Stimulated activated CD4-positive, alpha-beta T cell treated with anti-CD3 and anti-CD28 coated beads, Interleukin-1b, Interleukin-23, amount 100 ng/mL, for 24 hours (primary cell): ENCODE results near the gene NHERF1.

Experiments used
- DNase-seq, 4 experiments: peaks; one replicate each; pipeline ENCODE4 v3.0.0-alpha.2; 2020; ENCODE audit warnings: low read depth in 4 of 4, low spot score in 1 of 4

The NHERF1 gene

GRCh38 chr17:74748529-74749278, at the start of gene NHERF1:
Gene NHERF1 (plus strand): TSS chr17:74748628. CDS start chr17:74748847, 219 bp downstream.
- DNase-seq, result peak; percentile 83 to 93 (median 86)

GRCh38 chr17:74699236-74699635, 49.2 kb upstream of the NHERF1 start:
- DNase-seq, result no peak

DNA sequence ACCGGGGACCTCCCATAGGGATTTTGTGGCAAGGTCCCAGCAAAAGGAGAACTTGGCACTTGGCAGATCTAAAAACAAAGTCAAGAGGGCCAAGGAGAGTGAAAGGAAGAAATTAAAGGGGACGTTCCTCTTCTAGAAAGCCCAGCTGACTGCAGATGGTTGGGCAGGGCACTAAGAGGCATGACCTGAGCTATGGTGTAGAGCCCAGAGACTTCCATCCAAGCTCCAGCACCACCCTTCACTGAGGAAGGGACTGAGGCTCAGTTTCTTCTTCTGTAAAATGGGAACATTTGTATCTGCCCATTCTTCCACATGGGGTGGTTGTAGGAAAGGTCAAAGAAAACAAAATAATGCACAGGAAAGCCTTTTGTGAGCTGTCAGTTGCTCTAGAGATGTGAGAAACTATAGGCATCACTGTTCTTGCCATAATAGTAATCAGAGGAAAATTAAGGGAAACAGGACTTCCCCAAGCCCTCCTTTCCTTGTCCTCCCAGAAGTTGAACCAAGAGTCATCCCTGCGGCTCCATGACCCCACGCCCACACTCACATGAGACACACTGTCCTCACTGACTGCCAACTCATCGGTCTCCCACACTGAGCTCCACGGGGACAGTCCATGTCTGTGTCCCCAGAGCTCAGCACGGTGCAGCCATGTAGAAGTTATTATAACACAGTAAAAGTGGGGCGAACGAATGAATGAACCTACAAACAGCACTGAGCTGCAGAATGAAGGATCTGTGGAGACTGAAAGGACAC, 46.1 kb upstream of the NHERF1 start:
- DNase-seq, result no peak

DNA sequence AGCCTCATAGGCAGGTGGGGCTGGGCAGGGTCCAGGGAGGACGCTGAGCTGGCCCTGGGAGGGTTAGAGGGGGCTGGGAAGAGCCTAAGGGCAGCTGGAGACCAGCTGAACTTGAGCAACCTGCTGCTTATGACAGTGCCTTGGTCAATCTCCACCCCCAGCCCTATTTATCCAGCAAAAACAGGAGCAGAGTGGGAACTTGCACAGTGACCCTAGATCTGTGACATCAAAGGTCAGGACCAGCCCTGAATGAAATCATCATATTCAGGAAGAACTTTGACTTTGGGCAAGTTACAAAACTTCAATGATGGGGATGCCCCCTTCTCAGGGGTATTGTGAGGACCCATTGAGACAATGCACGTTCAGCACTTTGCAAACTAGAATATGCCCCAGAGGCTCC, 45.1 kb upstream of the NHERF1 start:
- DNase-seq, result no peak

GRCh38 chr17:74704544-74704943, 43.9 kb upstream of the NHERF1 start:
- DNase-seq, result no peak

DNA sequence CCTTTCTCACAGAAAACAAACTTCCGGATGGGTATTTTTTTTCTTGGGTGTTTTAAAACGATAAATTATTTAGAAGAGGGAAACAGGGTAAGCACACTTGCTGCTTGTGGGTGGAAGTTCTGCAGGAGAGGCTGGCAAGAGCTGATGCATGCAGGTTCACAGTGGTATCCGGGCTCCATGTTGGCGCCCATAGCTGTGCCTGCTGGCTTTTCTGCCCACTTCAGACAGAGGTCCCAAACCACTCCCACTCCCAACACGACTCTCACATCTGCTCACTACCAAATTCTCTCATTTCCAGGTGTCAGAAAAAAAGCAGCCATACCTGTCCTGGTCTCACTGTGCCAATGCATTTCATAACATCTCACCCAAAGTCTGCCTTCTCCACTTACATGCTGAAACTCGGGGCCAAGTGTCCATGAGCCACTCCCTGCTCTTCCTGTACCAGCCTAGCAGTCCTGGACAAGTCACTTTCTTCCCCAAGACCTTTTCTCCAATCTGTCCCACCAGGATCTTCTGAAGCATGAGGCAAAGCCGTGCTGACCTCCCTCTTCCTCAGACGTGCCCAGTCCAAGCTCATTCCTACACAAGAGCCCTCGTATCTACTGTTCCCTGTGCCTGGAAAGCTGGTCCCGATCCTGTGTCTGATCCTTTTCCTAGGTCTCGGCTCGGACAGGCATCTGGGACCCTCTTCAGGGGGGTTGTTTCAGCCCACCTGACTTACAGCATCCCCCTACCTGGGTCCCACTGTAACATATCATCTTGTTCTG, 37.2 kb upstream of the NHERF1 start:
- DNase-seq, result no peak

GRCh38 chr17:74712301-74712700, 36.1 kb upstream of the NHERF1 start:
- DNase-seq, result no peak

DNA sequence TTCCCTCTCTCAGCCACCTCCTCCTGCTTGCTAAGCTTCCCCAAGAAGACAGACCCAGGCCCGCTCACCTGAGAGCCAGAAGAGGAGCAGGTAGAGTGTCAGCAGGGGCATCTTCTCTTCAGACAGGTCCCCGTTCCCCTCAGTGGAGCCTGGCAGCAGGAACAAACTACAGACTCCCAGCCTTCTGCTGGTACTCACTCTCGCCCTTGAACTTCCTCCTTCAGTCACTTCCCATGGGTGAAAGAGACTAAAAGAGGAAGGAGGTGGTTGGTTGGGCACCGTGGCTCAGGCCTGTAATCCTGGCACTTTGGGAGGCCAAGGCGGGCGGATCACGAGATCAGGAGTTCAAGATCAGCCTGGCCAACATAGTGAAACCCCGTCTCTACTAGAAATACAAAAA, 35.7 kb upstream of the NHERF1 start, which contains the start of gene CD300LF:
CD300LF (minus strand) TSS at position 168 of the 400 bp plus-strand sequence; CDS start at position 111, 57 bp downstream.
- no peak for DNase-seq

- DNase-seq, result no peak
These were observed 35.2 kb upstream of the NHERF1 start for GRCh38 chr17:74713171-74713755.

GRCh38 chr17:74715144-74715543, 33.3 kb upstream of the NHERF1 start:
- no peak for DNase-seq

DNA sequence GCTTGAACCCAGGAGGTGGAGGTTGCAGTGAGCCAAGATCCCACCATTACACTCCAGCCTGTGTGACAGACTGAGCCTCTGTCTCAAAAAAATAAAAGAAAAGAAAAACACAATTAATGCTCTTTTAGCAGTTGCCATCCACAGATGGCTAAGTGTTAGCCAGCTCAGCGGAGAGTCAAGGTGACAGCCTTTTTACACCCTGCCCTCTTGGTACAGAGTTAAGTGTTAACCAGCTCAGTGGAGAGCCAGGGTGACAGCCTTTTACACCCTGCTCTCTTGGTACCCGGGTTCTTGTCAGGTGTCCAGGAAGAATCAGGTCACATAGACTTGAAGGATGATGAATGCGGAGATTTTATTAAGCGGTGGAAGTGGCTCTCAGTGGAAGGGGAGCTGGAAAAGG, 27.9 kb upstream of the NHERF1 start:
- DNase-seq, result no peak

DNA sequence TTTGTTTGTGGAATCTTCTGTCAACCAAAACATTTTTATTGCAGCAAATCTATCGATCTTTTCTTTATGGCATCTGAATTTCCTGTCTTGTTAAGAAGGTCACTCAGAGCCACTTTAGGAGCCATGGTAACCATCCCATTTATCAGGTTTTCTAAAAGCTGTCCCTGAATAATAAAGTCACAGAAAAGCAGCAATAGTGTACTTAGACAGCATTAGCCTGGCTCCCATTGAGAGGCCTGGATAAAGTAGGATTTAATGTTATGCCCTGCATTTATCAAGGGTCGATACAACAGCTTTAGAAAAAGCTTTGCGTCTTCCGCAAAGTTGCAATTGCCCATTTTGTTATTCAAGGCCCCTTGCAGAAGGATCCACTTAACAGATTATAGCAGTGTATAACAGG, 25.6 kb upstream of the NHERF1 start:
- no peak for DNase-seq

DNA sequence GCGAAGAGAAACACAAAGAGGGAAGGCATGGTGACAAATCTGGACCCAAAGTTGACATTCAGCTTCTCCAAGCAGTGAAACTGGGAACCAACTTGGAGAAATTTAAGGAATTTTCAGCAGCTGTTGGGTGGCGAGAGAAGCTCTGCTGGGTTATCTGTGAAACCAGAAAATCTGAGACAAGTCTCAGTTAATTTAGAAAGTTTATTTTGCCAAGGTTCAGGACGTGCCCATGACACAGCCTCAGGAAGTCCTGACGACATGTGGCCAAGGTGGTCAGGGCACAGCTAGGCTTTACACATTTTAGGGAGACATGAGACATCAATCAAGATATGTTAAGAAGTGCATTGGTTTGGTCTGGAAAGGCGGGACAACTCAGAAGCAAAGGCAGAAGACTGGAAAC, 24.5 kb upstream of the NHERF1 start:
- no peak for DNase-seq

DNA sequence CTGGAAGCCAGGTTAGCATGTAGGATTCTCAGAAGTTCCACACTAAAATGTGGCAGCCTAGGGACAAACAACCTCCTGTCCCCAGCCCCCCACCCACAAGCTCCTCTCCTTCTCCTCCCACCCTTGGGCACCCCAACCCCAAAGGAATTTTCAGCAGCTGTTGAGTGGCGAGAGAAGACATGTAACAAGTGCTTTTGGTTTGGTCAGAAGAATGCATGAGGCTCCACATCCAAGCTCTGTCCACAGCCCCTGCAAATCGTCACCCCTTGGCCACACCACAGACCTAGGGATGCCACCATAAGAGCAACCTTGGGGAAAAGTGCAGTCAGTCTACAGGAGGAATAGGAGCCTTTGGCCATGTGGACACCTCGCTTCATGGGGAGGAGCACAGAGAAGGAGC, 23.3 kb upstream of the NHERF1 start:
- DNase-seq, result no peak

- DNase-seq, result no peak
These were observed 20.3 kb upstream of the NHERF1 start for GRCh38 chr17:74728033-74728701.

DNA sequence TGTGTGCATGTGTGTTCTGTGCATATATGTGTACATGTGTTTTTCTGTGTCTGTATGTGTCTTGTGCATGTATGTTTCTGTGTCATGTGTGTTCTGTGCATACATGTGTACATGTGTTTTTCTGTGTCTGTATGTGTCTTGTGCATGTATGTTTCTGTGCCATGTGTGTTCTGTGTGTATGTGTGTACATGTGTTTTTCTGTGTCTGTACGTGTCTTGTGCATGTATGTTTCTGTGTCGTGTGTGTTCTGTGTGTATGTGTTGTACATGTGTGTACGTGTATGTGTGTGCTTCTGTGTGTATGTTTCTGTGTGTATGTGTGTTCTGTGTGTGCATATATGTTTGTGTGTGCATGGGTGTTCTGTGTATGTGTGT, 19.7 kb upstream of the NHERF1 start:
- no peak for DNase-seq

DNA sequence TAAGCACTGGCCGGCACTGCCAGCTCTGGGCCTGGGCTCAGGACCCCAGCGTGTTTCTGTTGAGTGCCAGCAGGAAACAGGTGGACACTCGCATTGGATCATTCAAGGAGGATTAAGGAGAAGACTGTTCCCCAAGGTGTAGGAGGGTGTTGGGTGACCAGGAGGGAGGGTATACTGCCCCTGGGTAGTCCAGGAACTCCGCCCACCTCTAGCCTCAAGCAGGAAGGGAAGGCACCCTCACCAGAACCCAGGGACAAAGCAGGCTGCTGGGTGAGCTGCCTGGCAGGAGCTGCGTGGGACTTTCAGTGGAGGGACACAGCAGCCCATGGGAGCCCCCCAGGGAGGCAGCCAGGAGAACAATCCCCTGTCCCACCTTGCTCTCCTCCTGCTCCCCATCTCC, 19.1 kb upstream of the NHERF1 start:
- DNase-seq, result no peak

DNA sequence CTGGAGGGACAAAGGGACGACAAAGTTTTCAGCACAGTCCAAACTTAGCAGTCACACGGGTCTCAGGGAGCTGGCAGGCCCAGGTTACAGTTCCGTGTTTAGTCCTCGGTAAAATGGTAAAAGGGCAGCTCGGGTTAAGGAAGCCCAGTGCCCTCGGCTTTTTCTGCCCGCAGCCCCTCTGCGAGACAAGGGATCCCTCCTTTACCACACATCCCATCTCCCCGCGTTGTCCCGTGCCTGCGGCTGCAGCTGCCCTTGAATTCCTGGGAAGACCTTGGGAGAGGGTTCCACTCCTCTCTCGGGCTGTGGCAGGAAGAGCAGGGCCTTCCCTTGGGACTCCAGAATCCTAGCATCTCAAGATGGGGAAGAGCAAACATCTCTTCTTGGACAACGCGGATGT, 18.6 kb upstream of the NHERF1 start:
- no peak for DNase-seq

DNA sequence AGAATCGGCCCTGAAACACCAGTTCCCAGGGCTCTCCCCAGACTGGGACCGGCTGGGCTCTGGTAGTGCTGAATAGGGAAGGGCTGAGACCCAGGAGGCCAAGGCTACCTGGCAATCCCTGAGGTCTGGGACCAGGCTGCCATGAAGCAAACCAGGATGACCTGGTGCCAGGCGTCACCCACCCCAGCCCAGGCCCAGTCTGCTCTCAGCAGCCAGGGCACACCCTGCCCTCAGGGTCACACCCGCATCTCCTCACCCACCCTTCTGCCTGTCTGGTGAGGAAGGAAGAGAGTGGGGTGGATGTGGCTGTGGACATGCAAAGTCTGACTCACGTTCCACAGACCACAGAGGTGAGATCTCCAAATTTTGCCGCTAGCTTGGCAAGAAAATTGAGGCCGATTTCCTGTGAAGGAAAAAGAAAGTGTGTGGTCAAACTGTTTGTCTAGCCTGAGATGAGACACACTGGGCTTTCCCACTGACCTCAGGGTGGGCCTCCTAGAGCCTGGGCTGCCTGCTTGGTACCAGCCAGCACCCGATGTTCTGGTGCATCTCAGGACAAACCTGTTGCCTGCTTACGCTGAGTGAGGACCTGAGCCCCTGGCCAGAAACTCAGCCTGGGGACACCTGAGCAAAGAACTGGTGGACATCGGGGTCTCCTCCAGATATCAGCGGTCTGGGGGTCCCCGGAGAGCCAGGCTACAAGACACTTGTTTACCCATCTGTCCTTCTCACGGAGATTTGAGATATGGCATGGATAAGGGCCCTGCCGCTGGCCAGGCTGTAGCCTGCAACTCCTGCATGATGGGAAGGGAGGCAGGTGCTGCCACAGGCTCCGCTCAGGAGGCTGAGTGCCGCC, 17.7 kb upstream of the NHERF1 start:
- DNase-seq, result no peak

GRCh38 chr17:74731347-74731605, 17.2 kb upstream of the NHERF1 start:
- no peak for DNase-seq
